EH (cell line): ENCODE measurements around the gene COQ10B.
"Not testable (repeated sequence)": the region's sequence is repeated elsewhere in the genome, so short reads cannot be mapped to it uniquely, and the experiment has no call there.

Experiments
- DNase-seq: peaks from one replicate; pipeline ENCODE4 v3.0.0-alpha.2; 2015; ENCODE audit warnings: low read depth

Gene COQ10B

GRCh38 chr2:197450935-197451358 is 2.4 kb upstream of the COQ10B start:
- peak; percentile 1 for DNase-seq

- DNase-seq: no peak
These were observed 614 bp upstream of the COQ10B start for GRCh38 chr2:197452754-197453122.

- peak; percentile 97 for DNase-seq
These were observed 604 bp downstream of the COQ10B start for GRCh38 chr2:197453914-197454398.

GRCh38 chr2:197454923-197455322 is 1.6 kb downstream of the COQ10B start:
- no peak for DNase-seq

GRCh38 chr2:197455428-197455827 is 2.1 kb downstream of the COQ10B start:
- no peak for DNase-seq

- DNase-seq: no peak
These were observed 7.3 kb downstream of the COQ10B start for GRCh38 chr2:197460649-197461048.

GRCh38 chr2:197461057-197461456 is 7.7 kb downstream of the COQ10B start:
- DNase-seq: peak; percentile 11

GRCh38 chr2:197464175-197464574 is 10.8 kb downstream of the COQ10B start:
- peak; percentile 27 for DNase-seq

- DNase-seq: no peak
These were observed 18.8 kb downstream of the COQ10B start for GRCh38 chr2:197472166-197472565.

- DNase-seq: no peak
These were observed 24.4 kb downstream of the COQ10B start for GRCh38 chr2:197477797-197478196.

GRCh38 chr2:197480165-197481036 is 27.0 kb downstream of the COQ10B start:
- no peak for DNase-seq

GRCh38 chr2:197484248-197484647 is 30.9 kb downstream of the COQ10B start:
- DNase-seq: not testable (repeated sequence)

GRCh38 chr2:197486175-197486574 is 32.8 kb downstream of the COQ10B start:
- no peak for DNase-seq

GRCh38 chr2:197487385-197487784 is 34.0 kb downstream of the COQ10B start:
- no peak for DNase-seq

GRCh38 chr2:197495433-197496134 is 42.2 kb downstream of the COQ10B start:
- no peak for DNase-seq

GRCh38 chr2:197496695-197497094 is 43.3 kb downstream of the COQ10B start:
- DNase-seq: no peak

GRCh38 chr2:197497326-197497725 is 44.0 kb downstream of the COQ10B start:
- DNase-seq: no peak

- DNase-seq: peak; percentile 14
These were observed 45.0 kb downstream of the COQ10B start for GRCh38 chr2:197498235-197498936.

GRCh38 chr2:197498937-197499593 is 45.7 kb downstream of the COQ10B start:
- DNase-seq: peak; percentile 64

- peak; percentile 100 for DNase-seq
These were observed 46.5 kb downstream of the COQ10B start, which contains the start of the genes HSPD1 and HSPE1 for GRCh38 chr2:197499594-197500502. Gene HSPD1 (minus strand): TSS chr2:197499840. CDS start chr2:197498848, 992 bp downstream. Gene HSPE1 (plus strand): TSS chr2:197500379. CDS start chr2:197500437, 58 bp downstream.
